ENCODE data around the gene STPG1.

DNA sequence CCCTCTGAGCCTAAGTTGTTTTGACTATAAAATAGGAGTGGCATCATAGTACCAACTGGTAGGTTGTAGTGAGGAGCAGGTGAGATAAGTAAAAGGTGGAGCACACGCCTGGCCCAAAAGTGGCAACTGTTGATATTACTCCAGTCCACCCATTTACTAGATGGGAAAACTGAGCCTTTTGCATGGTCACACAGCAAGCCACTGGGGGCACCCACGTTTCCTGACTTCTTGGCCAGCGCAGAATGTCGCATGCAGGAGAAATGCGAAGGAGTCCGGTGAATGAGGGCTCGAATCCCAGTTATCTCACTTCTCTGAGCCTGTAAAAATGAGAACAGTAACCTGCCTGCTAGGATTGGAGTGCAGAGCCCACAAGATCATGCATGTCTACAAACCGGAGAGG, 73.6 kb downstream of the STPG1 start:
- TF ChIP-seq CTCF (IDR thresholded peaks at IDR 0.05; ENCODE audit: extremely low read depth in 1 of 2, insufficient read depth in 1 of 2, low read depth in 1 of 2, low read length in 2 of 2) (no peak), EZH2 (IDR thresholded peaks at IDR 0.05; ENCODE audit: borderline replicate concordance, low read depth, low read length, severe bottlenecking) (no peak), MAX (IDR thresholded peaks at IDR 0.05; ENCODE audit: insufficient read depth, insufficient read length) (no peak), MYC (IDR thresholded peaks at IDR 0.05; ENCODE audit: low read depth, low read length) (no peak), POLR2A (IDR thresholded peaks at IDR 0.05; ENCODE audit: low read depth, low read length) (no peak), POLR2AphosphoS5 (IDR thresholded peaks at IDR 0.05; ENCODE audit: insufficient read depth, low read depth, low read length) (no peak), GATA2 (IDR thresholded peaks at IDR 0.05; ENCODE audit: insufficient read depth, insufficient read length, low read depth, low read length) (no peak)

Measured in endothelial cell of umbilical vein (primary cell).